Measurements from ENCODE around the gene NTN3. TPM values are rescaled to one million over a fixed set of nuclear protein-coding genes. Genes with fewer than 3 reads are reported as not detected.
"Not testable (repeated sequence)": the region's sequence is repeated elsewhere in the genome, so short reads cannot be mapped to it uniquely, and the experiment has no call there.

The NTN3 gene
- total RNA-seq, 1 donor, result under 0.01 TPM

DNA sequence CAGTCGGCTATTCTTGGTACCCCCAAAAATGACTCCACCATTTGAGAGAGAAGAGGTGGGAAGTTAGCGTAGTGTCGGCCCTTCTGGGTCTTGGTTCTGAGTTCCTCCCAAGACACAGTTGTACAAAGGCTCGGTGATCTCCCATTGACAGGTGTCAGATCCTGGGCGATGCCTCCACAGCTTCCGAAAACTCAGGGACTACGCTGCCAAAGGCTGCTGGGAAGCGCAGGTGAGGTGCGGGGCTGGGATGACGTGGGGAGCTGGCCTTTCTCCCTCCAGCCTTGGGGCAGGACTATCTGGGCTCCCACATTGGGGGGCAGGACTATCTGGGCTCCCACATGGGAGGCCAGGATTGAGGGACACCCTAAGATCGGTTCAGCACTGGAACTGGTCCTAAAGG, 31.5 kb upstream of the NTN3 start:
- no peak for DNase-seq (ENCODE audit: low read depth in 2 of 3, low spot score in 2 of 3)

DNA sequence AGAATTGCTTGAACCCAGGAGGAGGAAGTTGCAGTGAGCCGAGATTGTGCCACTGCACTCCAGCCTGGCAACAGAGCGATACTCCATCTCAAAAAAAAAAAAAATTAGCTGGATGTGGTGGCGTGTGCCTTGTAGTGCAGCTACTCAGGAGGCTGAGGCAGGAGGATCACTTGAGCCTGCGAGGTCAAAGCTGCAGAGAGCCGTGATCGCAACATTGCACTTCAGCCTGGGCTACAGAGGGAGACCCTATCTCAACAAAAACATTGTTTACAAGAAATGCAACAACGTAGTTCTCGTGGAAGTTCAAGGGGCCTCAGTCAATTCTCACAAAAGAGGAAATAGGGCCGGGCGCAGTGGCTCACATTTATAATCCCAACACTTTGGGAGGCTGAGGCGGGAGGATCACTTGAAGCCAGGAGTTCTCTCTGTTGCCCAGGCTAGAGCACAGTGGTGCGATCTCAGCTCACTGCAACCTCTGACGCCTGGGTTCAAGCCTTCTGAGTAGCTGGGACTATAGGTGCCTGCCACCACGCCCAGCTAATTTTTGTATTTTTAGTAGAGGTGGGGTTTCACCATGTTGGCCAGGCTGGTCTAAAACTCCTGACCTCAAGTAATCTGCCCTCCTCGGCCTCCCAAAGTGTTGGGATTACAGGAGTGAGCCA, 29.8 kb upstream of the NTN3 start:
- DNase-seq (ENCODE audit: low read depth in 2 of 3, low spot score in 2 of 3), result not testable (repeated sequence)

DNA sequence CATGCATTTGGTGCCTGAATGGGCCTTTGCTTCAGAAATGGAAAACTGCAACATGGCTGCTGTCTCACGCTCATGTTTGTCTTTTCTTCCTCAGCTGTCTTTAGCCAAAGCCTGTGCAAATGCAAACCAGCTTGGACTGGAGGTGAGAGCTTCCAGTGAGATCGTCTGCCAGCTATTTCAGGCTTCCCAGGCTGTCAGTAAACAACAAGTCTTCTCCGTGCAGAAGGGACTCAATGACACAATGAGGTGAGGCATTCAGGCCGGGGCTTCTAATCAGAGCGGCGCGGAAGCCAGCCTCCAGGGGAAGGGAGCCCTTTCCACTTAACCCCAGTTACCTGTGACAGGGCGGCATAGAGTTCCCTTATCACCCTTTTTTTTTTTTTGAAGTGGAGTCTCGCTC, 27.5 kb upstream of the NTN3 start:
- DNase-seq (ENCODE audit: low read depth in 2 of 3, low spot score in 2 of 3), result no peak

DNA sequence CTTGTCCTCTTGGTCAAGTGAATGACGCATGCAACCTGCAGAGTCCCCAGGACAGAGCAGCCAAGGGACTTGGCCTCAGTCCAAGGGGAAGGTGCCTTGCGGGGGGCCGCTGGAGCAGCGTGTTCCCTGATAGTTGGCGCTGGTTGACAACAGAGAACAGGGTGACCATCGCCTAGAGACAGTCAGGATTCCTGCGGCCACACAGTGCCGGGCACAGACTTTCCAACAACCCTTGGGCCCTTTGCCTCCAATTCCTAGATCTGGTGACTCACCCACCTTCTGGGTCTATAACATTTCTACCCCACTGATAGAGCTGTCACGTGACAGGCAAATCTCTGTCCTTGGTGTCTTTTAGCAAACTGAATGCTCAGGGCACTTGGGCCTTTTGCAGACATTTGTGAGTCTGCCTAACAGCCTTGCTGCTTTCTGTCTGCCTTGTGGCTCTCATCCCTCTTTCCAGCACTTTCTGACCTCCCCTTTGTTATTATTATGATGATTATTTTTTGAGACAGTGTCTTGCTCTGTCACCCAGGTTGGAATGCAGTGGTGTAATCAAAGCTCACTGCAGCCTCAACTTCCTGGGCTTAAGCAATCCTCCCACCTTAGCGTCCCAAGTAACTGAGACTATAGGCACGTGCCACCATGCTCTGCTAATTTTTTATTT, 23.0 kb upstream of the NTN3 start:
- DNase-seq (ENCODE audit: low read depth in 2 of 3, low spot score in 2 of 3), result no peak

DNA sequence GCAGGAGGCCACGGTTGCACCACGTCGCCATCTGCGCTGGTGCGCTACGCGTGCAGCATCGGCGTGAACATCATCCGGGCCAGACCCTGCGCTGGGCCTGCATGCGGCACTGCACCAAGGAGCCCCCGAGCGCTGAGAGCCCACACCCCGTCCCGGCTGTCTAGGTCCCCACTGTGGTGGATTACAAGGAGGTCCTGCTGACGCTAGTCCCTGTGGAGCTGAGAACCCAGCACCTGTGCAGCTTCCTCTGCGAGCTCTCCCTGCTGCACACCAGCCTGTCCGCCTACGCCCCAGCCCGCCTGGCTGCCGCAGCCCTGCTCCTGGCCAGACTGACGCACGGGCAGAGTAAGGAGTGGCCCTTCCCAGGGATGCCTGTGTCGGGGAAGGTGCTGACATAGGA, 22.0 kb upstream of the NTN3 start:
- no peak for DNase-seq (ENCODE audit: low read depth in 2 of 3, low spot score in 2 of 3)

DNA sequence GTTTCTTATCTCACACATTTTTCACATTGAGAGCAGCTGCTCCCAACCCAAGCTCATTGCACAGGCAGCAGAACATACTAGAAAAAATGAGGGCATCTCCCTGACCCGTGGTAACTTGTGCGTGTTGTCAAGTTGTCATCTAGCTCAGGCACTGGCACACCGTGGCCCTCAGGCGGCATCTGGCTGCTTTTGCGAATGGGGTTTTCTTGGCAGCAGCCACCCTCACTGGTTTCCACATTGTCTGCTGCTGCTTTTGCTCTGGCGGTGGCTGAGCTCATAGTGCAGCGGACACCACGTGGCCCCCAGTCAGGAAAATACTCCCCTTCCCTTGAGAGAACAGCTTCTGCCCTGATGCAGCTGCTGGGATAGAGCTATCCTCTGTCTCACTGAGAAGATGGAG, 20.6 kb upstream of the NTN3 start:
- DNase-seq (ENCODE audit: low read depth in 2 of 3, low spot score in 2 of 3), result no peak

DNA sequence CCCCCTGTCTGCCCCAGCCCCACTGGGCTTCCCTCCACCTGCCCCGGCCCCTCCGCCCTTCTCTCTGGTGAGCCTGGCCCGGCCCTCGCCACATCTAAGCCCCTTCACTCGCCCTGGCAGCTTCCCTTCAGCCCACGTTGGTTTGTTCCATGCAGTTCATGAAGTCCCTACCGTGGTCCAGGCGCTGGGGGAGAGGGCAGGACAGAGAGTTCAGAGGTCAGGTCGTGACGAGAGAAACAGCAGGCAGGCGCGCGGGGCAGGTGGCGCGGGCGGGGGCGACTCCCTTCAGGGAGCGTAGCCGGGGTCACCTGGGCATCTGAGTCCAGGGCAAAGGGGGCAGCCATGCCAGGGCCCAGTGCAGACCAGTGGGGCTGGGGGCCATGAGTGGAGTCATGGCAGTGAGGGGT, 20.1 kb upstream of the NTN3 start:
- no peak for DNase-seq (ENCODE audit: low read depth in 2 of 3, low spot score in 2 of 3)

DNA sequence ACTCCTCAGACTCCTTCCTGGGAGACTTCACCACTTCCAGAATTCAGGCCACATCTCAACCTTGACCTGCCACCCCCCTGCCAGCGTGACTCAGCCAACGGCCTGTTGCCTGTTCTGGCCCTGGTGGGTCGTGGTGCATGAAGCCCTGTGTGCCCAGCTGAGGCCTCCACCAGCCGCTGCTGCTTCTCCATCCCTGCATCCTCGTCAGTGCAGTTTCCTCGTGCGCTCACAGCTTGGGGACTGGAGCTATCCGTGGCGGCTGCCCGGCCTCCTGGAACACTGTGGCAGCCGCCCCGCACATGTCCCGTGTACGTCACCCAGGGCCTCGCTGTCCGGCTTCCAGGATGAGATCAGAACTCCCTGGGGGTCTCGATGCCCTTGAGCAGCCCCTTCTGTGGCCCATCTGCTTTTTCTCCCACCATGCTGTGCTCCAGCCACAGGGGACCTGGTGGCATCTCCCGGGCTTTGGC, 19.2 kb upstream of the NTN3 start:
- DNase-seq (ENCODE audit: low read depth in 2 of 3, low spot score in 2 of 3), result no peak

DNA sequence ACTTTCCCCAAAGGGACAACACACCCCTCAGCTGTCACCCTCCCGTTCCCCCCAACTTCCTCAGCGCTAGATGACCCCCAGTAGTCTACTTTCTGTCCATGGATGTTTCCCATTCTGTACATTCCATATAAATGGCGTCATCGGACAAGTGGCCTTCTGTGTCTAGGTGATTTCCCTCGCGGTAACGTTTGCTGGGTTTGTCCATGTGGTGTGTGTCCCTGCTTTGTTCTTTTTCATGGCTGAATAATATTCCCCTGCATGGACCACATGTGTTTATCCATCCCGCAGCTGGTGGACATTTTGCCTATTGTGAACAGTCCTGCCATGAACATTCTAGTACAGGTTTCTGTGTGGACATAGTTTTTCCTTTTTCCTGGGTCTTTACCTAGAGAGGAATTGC, 18.4 kb upstream of the NTN3 start:
- no peak for DNase-seq (ENCODE audit: low read depth in 2 of 3, low spot score in 2 of 3)

DNA sequence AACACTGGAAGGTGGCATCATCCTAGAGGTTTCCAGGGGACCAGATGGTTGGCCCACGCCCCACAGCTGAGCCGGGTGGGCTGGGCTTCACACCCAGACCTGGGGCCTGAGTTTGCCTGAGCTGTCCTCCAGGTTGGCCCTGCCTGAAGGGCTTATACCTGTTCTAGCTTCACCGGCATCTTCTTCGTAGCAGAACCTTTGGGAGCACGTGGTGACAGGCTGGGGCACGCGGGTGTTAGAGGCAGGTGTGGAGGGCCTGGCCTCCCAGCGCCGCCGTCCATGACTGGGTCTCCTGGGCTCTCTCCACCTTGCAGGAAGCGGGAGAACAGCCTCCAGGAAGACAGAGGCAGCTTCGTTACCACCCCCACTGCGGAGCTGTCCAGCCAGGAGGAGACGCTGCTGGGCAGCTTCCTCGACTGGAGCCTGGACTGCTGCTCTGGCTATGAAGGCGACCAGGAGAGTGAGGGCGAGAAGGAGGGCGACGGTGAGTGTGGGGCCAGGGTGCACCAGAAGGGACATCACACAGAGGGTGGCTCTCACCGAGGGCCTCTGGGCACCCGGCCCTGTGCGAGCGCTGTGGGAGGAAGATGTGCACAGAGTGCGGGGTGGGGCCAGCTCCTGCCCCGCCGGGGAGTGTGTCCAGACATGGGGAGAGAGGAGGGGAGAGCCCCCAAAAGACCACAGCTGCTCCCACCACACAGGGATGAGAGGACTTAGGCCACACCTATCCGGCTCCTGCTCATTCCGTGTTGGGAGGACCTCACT, 15.8 kb upstream of the NTN3 start:
- no peak for DNase-seq (ENCODE audit: low read depth in 2 of 3, low spot score in 2 of 3)

DNA sequence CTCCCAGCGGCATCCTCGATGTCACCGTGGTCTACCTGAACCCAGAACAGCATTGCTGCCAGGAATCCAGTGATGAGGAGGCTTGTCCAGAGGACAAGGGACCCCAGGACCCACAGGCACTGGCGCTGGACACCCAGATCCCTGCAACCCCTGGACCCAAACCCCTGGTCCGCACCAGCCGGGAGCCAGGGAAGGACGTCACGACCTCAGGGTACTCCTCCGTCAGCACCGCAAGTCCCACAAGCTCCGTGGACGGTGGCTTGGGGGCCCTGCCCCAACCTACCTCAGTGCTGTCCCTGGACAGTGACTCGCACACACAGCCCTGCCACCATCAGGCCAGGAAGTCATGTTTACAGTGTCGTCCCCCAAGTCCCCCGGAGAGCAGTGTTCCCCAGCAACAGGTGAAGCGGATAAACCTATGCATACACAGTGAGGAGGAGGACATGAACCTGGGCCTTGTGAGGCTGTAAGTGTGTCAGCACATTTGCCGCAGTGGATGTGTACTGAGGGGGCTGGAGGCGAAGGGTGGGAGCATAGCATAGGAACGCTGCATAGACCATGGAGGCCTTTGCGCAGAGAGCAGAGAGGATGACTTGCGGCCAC, 14.4 kb upstream of the NTN3 start:
- DNase-seq (ENCODE audit: low read depth in 2 of 3, low spot score in 2 of 3), result no peak

DNA sequence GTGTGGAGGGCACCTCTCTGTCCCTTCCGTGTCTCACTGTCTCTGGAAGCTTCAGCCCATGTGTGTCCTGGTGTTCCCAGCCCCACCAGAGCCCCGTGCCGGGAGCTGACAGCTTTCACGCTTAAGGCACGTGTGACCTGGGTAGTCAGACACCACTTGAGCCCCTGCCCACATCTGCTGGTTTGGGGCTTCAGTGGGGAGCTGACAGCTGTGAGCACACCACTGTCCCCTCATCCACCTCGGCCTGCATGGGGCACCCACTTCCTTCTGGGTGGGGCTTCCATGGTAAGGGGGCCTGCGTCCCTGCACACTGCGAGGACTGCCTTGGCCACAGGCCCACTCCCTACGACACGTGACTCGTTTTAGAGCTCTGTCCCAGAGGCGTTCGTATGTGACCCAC, 13.8 kb upstream of the NTN3 start:
- no peak for DNase-seq (ENCODE audit: low read depth in 2 of 3, low spot score in 2 of 3)

DNA sequence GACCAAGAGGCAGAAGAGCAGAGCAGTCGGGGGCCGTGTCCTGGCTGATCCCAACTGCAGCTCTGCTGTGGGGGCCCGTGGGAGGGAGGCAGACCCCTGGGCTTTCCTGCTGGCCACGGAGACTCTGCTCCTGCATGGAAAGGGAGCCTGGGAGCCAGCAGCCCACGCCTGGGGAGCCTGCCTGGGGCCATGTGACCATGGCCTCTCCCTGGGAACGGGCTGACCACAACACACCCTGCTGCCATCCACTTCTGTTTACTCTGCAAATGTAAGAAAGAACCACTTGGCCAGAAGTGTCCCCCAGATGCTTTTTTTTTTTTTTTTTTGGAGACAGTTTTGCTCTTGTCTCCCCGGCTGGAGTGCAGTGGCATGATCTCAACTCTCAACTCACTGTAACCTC, 13.2 kb upstream of the NTN3 start:
- no peak for DNase-seq (ENCODE audit: low read depth in 2 of 3, low spot score in 2 of 3)

DNA sequence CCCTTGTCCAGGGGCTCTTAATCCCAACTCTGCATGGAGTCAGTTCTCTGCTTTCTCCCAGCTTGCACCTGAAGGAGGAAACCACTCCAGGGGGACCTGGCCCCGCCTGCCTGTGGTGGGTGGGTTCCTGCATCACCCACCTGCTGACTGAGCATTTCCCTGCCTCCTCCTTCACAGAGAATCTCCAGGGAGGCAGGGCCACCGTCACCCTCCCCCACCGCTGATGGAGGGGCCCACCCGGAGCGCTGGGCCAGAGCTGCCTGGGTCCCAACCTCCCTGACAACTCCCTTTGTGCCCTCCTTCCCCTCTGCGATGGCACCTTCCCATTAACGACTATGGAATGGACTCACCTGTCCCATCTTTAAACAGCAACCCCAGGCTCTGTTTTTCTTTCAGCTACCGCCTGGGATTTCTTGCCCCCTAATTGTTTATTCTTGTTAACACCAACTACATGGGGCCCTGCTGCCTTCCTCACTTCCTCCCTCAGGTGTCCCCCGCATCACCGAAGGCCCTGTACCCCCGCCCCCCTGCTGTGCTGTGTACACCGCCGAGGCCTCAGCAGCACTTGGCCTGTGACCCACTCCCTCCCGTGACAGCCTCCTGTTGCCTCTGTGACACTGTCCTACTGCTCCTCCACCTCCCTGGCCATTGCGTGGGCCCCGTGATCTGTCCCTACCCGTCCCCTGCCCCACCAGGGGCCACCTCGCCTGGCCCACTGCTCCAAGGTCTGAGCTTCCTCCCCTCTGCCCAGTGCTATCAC, 12.0 kb upstream of the NTN3 start:
- DNase-seq (ENCODE audit: low read depth in 2 of 3, low spot score in 2 of 3), result no peak

DNA sequence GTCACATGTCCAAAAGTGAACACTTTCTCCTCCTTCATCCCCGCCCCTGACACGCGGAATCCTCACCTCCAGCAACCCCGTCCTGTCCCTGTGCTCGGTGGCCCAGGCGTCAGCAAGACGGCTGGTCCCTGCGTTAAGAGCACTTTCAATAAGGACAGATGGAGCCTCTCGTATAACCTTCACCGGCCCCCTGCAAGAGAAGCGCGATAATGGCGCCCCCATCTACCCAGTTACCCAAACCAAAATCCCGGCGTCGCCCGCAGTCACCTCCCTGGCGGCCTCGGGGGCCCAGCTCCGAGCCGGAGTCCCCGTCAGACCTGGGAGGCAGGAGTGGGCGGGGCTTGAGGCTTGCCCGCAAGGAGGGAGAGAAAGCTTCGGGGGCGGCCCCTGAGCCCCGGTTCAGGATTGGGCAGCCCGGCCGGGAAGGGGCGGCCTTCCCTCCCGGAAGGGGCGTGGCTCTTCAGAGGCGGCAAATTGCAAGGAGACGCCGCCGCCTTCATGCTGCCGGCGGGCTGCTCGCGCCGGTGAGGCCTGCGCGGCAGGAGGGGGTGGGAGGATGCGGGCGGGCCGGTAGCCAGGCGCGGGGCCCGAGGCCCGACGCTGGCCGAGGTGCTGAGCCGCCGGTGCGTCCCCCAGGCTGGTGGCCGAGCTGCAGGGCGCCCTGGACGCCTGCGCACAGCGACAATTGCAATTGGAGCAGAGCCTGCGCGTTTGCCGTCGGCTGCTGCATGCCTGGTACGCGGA, 11.3 kb upstream of the NTN3 start, which contains the start of gene TEDC2:
Gene TEDC2 (plus strand): TSS at position 463 of the 744 bp plus-strand sequence. CDS start 36 bp downstream, at position 499.
- DNase-seq (ENCODE audit: low read depth in 2 of 3, low spot score in 2 of 3), result peak; percentile 80 to 97 (median 96)

DNA sequence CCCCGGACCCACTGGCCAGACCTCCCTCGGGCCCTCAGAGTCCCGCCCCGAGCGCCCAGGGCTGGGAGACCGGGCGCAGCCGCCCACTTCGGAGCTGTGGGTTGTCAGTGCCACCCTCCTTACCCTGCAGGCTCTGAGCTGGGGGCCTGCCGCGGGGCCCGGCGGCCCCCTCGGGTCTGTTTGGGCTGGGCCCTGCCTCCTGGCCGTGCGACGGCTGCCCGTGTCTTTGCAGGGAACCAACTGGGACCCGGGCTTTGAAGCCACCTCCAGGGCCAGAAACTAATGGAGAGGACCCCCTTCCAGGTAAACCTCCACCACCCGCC, 10.7 kb upstream of the NTN3 start:
- no peak for DNase-seq (ENCODE audit: low read depth in 2 of 3, low spot score in 2 of 3)

DNA sequence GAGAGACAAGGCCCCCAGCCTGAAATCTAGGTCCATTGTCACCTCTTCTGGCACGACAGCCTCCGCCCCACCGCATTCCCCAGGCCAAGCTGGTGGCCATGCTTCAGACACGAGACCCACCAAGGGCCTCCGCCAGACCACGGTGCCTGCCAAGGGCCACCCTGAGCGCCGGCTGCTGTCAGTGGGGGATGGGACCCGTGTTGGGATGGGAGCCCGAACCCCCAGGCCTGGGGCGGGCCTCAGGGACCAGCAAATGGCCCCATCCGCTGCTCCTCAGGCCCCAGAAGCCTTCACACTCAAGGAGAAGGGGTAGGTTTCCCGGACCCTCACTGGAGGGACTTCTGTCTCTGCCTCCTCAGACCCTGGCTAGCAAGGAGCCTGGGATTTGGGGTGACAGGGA, 10.2 kb upstream of the NTN3 start:
- DNase-seq (ENCODE audit: low read depth in 2 of 3, low spot score in 2 of 3), result no peak

DNA sequence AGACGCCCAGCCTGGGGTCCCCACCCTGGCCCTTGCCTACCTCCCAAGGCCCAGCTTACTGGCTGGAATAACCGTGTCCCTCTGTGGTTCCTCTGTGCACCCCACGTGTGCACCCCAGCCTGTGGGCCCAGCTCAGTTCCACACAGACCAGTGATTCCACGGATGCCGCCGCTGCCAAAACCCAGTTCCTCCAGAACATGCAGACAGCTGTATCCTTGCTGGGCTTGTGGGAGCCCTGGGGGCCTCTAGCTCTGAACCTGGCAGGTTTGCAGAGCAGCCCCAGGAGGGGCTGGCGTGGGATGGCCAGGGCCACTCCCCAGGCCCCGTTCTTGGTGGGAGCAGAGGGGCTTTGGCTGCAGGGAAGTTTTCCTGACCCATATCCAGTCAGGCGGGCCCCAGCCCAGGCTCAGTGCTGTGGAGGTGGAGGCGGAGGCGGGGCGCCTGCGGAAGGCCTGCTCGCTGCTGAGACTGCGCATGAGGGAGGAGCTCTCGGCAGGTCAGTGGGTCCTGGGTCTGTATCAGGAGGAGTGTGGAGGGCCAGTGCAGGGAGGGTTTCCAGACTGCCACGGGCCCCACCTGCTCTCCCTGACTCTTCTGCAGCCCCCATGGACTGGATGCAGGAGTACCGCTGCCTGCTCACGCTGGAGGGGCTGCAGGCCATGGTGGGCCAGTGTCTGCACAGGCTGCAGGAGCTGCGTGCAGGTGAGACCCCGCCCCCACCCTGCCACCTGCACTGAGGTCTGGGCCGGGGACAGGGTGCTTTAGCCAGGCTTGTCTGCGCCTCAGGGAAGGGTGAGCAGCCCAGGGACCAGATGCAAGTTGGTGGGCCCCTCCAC, 8.8 kb upstream of the NTN3 start:
- DNase-seq (ENCODE audit: low read depth in 2 of 3, low spot score in 2 of 3), result no peak

DNA sequence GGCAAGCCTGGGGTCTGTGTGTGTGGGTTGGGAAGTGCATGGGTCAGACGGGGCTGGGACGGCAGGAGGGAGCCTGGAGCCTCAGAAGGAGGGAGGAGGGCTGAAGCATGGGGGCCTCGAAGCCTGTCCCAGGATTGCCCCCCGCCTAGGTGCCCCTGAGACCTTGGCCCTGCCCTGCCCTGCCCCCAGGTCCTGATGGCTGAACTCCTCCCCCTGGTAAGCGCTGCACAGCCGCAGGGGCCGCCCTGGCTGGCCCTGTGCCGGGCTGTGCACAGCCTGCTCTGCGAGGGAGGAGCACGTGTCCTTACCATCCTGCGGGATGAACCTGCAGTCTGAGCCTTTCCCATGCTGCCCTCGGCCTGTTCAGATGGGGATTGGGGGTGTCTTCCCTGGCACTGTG, 6.8 kb upstream of the NTN3 start:
- no peak for DNase-seq (ENCODE audit: low read depth in 2 of 3, low spot score in 2 of 3)
